ENCODE results near the gene DNAJB12.
A peak's percentile ranks its signal among the peaks of the same experiment; 100 is the strongest.

Gene DNAJB12

DNA sequence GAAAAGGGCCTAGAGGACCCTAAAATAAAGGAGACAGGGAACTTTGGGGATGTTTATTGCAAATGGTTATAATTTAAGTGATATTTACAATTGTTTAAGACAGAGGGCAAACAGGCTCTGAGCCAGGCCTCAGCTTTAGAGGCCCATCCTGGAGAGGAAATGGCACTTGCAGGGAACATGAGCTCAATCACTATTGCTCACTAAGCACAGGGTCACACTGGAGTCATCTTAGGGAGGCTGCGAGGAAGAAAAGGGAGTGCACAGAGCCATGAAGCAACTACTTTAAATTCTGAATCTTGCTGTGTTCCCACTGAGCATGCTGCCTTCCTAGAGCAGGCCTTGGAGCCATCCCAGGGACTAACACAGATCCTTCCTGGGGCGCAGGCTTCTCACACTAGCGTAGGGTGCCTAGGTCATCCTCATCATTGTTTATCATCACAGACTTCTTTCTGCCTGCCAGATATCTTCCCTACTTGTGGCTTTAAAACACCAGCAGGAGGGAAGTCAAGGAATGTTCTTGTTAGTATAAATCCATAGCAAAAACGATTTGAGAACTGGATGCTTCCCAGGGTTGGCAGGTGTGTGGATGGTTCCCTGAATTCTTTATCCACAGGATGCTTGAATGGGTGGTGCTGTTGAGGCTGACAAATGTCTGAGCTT lies 12.7 kb upstream of the DNAJB12 start:
- Histone ChIP-seq H3K27me3 (ENCODE audit: insufficient read depth, insufficient read length) (no peaks in the 10 kb centered on the region), H3K4me3 (ENCODE audit: insufficient read length, low read depth) (no peak overlapping the region), H3K4me1 (ENCODE audit: insufficient read depth, insufficient read length) (peaks cover 3% of the 10 kb centered on the region), H3K9me3 (ENCODE audit: insufficient read depth, low read length) (no peaks in the 10 kb centered on the region), H3K9ac (ENCODE audit: insufficient read length, low read depth) (no peak overlapping the region), H3K36me3 (ENCODE audit: insufficient read depth, insufficient read length, low read length) (peaks cover 18% of the 10 kb centered on the region)
- TF ChIP-seq YY1 (IDR thresholded peaks at IDR 0.05; ENCODE audit: insufficient read depth, insufficient read length): no peak
- no peak for TF ChIP-seq SUZ12 (IDR thresholded peaks at IDR 0.05; ENCODE audit: extremely low read depth, insufficient read depth, insufficient read length)
- TF ChIP-seq ZNF274 (IDR thresholded peaks at IDR 0.05; ENCODE audit: low read depth, low read length): no peak
- no peak for DNase-seq (ENCODE audit: low read depth, low spot score)

DNA sequence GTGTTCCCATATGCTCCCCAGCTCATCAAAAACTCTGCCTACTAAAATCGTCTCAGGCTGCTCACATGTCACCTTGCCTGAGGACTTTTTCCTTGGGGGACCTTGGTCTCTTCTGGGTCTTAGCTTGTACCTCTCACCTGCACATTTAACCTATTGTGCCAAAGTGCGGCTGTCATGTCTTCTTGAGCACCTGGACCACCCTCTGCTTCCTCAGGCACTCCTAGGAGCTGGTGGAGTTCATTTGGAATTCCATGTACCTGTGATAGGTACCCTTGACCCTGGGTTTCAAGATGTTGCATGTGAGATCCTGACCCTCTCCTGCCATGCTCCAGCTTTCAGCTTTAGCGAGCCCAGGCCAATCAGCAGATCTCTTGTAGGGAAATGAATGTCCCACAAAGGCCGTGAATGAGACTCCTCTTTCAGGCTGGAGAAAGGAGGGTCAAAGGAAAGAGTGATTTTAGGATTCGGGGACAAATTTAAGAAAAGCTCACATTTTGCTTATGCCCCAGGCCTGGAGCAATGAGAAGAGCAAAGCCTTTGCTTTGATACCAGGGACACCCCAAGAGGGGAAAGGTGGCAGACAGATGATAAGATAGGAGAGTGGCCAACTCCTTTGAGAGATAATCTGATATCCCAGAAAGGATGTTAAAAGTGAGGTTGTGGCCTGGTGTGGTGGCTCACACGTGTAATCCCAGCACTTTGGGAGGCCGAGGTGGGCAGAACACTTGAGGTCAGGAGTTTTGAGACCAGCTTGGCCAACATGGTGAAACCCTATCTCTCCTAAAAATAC lies 10.6 kb upstream of the DNAJB12 start:
- Histone ChIP-seq H3K4me1 (ENCODE audit: insufficient read depth, insufficient read length) (peaks cover 3% of the 10 kb centered on the region), H3K27me3 (ENCODE audit: insufficient read depth, insufficient read length) (no peaks in the 10 kb centered on the region), H3K4me3 (ENCODE audit: insufficient read length, low read depth) (no peak overlapping the region), H3K36me3 (ENCODE audit: insufficient read depth, insufficient read length, low read length) (peaks cover 18% of the 10 kb centered on the region), H3K9me3 (ENCODE audit: insufficient read depth, low read length) (no peaks in the 10 kb centered on the region), H3K9ac (ENCODE audit: insufficient read length, low read depth) (no peak overlapping the region)
- TF ChIP-seq YY1 (IDR thresholded peaks at IDR 0.05; ENCODE audit: insufficient read depth, insufficient read length): no peak
- no peak for TF ChIP-seq ZNF274 (IDR thresholded peaks at IDR 0.05; ENCODE audit: low read depth, low read length)
- TF ChIP-seq SUZ12 (IDR thresholded peaks at IDR 0.05; ENCODE audit: extremely low read depth, insufficient read depth, insufficient read length): no peak
- DNase-seq (ENCODE audit: low read depth, low spot score): no peak

DNA sequence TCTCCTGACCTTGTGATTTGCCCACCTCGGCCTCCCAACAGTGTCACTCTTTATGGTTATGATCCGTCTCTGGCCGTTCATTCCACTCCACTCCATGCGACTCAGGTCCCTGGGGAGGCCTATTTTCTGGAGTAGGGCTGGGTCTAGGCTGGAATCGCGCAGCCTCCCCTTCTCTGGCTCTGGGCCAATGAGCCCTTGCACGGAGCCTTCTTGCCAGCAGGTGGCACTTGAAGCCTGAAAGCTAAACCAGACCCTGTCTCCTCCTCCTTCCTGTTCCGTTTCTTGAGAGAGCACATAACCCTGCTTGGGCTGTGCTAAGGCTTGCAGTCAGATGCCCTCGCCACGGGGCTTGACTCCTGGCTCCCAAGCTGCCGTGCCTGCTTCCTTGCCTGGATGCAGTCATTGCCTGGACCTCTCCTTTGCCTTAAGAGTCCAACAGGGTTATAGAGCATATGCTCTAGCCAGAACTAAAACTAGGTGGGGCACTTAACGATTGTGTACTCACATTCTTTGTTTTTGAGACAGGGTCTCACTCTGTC lies 9.6 kb upstream of the DNAJB12 start:
- no peaks in the 10 kb centered on the region for H3K9me3 ChIP-seq (ENCODE audit: insufficient read depth, low read length)
- peak; percentile 77 for DNase-seq (ENCODE audit: low read depth, low spot score)
- H3K4me1 ChIP-seq (ENCODE audit: insufficient read depth, insufficient read length): peaks cover 3% of the 10 kb centered on the region
- no peak overlapping the region for H3K4me3 ChIP-seq (ENCODE audit: insufficient read length, low read depth)
- H3K36me3 ChIP-seq (ENCODE audit: insufficient read depth, insufficient read length, low read length): peaks cover 18% of the 10 kb centered on the region
- TF ChIP-seq ZNF274 (IDR thresholded peaks at IDR 0.05; ENCODE audit: low read depth, low read length) (no peak), YY1 (IDR thresholded peaks at IDR 0.05; ENCODE audit: insufficient read depth, insufficient read length) (no peak), SUZ12 (IDR thresholded peaks at IDR 0.05; ENCODE audit: extremely low read depth, insufficient read depth, insufficient read length) (no peak)
- H3K9ac ChIP-seq (ENCODE audit: insufficient read length, low read depth): no peak overlapping the region
- no peaks in the 10 kb centered on the region for H3K27me3 ChIP-seq (ENCODE audit: insufficient read depth, insufficient read length)

DNA sequence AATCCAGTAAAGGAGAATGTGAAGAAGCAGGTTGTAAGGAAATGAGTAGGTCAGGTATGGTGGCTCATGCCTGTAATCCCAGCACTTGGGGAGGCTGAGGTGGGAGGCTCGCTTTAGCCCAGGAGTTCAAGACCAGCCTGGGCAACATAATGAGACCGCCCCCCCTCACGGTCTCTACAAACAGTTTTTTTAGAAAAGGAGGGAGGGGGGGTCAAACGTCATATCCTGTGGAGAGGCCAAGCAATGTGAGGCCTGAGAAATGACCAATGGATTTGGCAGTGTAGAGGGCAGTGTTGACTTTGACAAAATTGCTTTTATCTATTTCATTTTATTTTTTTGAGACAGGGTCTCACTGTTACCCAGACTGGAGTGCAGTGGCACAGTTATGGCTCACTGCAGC lies 2.3 kb upstream of the DNAJB12 start:
- DNase-seq (ENCODE audit: low read depth, low spot score): no peak
- TF ChIP-seq ZNF274 (IDR thresholded peaks at IDR 0.05; ENCODE audit: low read depth, low read length): no peak
- TF ChIP-seq YY1 (IDR thresholded peaks at IDR 0.05; ENCODE audit: insufficient read depth, insufficient read length): no peak
- Histone ChIP-seq H3K4me3 (ENCODE audit: insufficient read length, low read depth) (no peak overlapping the region), H3K27me3 (ENCODE audit: insufficient read depth, insufficient read length) (no peaks in the 10 kb centered on the region), H3K9ac (ENCODE audit: insufficient read length, low read depth) (no peak overlapping the region), H3K36me3 (ENCODE audit: insufficient read depth, insufficient read length, low read length) (peaks cover 15% of the 10 kb centered on the region), H3K4me1 (ENCODE audit: insufficient read depth, insufficient read length) (peaks cover 3% of the 10 kb centered on the region), H3K9me3 (ENCODE audit: insufficient read depth, low read length) (no peaks in the 10 kb centered on the region)

DNA sequence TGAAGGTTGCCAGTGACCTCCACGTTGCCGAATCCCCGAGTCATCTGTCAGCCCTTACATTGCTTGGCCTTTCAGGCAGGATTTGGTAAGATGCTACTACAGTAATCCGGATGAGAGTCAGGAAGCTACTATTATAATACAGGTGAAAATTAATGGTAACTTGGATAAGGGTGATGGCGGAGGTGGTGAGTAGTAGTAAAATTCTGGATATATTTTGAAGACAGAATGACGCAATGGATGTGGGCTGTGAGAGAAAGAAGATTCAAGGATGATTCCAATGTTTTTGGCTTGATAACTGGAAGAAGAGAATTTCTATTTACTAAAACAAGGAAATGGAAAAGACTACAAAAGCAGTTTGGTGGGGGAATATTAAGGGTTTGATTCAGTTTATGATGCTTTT lies 1.4 kb upstream of the DNAJB12 start:
- Histone ChIP-seq H3K4me1 (ENCODE audit: insufficient read depth, insufficient read length) (peaks cover 7% of the 10 kb centered on the region), H3K4me3 (ENCODE audit: insufficient read length, low read depth) (no peak overlapping the region), H3K36me3 (ENCODE audit: insufficient read depth, insufficient read length, low read length) (peaks cover 20% of the 10 kb centered on the region), H3K9me3 (ENCODE audit: insufficient read depth, low read length) (no peaks in the 10 kb centered on the region), H3K9ac (ENCODE audit: insufficient read length, low read depth) (no peak overlapping the region), H3K27me3 (ENCODE audit: insufficient read depth, insufficient read length) (no peaks in the 10 kb centered on the region)
- DNase-seq (ENCODE audit: low read depth, low spot score): no peak
- TF ChIP-seq YY1 (IDR thresholded peaks at IDR 0.05; ENCODE audit: insufficient read depth, insufficient read length): no peak
- TF ChIP-seq SUZ12 (IDR thresholded peaks at IDR 0.05; ENCODE audit: extremely low read depth, insufficient read depth, insufficient read length): no peak
- TF ChIP-seq ZNF274 (IDR thresholded peaks at IDR 0.05; ENCODE audit: low read depth, low read length): no peak

DNA sequence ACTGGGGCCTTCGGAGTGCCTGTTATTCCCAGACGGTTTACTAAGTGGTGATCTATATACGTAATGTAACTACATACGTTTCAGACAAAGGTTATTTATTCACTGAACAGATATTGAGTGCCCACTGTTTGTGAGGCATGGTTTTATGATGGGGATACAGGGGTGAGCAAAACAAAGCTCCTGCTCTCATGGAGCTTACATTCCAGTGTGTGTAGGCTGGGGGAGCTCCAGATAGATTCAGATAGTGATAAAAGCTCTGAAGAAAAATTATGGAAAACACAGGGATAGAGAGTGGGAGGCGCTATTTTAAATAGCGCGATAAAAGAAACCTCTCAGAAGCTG lies 466 bp upstream of the DNAJB12 start:
- Histone ChIP-seq H3K4me3 (ENCODE audit: insufficient read length, low read depth) (peak overlapping the region; percentile 26), H3K36me3 (ENCODE audit: insufficient read depth, insufficient read length, low read length) (peaks cover 29% of the 10 kb centered on the region), H3K9ac (ENCODE audit: insufficient read length, low read depth) (no peak overlapping the region), H3K9me3 (ENCODE audit: insufficient read depth, low read length) (no peaks in the 10 kb centered on the region), H3K27me3 (ENCODE audit: insufficient read depth, insufficient read length) (no peaks in the 10 kb centered on the region), H3K4me1 (ENCODE audit: insufficient read depth, insufficient read length) (peaks cover 7% of the 10 kb centered on the region)
- TF ChIP-seq ZNF274 (IDR thresholded peaks at IDR 0.05; ENCODE audit: low read depth, low read length) (no peak), YY1 (IDR thresholded peaks at IDR 0.05; ENCODE audit: insufficient read depth, insufficient read length) (no peak), SUZ12 (IDR thresholded peaks at IDR 0.05; ENCODE audit: extremely low read depth, insufficient read depth, insufficient read length) (no peak)
- no peak for DNase-seq (ENCODE audit: low read depth, low spot score)

DNA sequence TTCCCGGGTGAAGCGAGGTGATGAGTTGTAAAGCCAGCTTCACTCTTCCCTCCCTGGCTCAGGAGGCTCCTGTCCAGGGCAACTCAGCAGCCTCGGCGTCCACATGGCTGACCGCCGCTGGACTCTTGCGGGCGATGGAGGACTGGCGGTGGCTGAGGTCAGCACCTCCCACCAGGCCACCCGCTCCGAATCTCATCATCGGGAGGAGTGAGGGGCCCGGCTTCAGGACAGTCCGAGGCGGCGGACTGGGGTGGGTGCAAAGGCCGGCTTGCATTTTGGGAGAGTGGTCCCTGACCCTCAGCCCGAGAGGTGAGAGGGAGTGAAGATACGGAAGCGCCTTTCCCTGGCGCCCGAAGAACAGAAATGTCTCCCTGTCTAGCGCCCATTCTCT lies 759 bp downstream of the DNAJB12 start:
- Histone ChIP-seq H3K9ac (ENCODE audit: insufficient read length, low read depth) (peak overlapping the region; percentile 99), H3K36me3 (ENCODE audit: insufficient read depth, insufficient read length, low read length) (peaks cover 34% of the 10 kb centered on the region), H3K4me1 (ENCODE audit: insufficient read depth, insufficient read length) (peaks cover 7% of the 10 kb centered on the region), H3K27me3 (ENCODE audit: insufficient read depth, insufficient read length) (no peaks in the 10 kb centered on the region), H3K4me3 (ENCODE audit: insufficient read length, low read depth) (peak overlapping the region; percentile 92), H3K9me3 (ENCODE audit: insufficient read depth, low read length) (no peaks in the 10 kb centered on the region)
- TF ChIP-seq SUZ12 (IDR thresholded peaks at IDR 0.05; ENCODE audit: extremely low read depth, insufficient read depth, insufficient read length): no peak
- TF ChIP-seq ZNF274 (IDR thresholded peaks at IDR 0.05; ENCODE audit: low read depth, low read length): no peak
- TF ChIP-seq YY1 (IDR thresholded peaks at IDR 0.05; ENCODE audit: insufficient read depth, insufficient read length): no peak
- DNase-seq (ENCODE audit: low read depth, low spot score): no peak
